Measurements from ENCODE around the gene RALGPS1.

RALGPS1 gene

GRCh38 chr9:127223810-127224177 lies 309.2 kb downstream of the RALGPS1 start:
- no peaks in the 10 kb centered on the region for H3K27me3 ChIP-seq (ENCODE audit: insufficient read depth, poor library complexity, severe bottlenecking)
- no peaks in the 10 kb centered on the region for H3K9me3 ChIP-seq (ENCODE audit: severe bottlenecking)
- H3K4me1 ChIP-seq (ENCODE audit: insufficient read depth, poor library complexity, severe bottlenecking), result no peaks in the 10 kb centered on the region
- TF ChIP-seq CTCF (IDR thresholded peaks at IDR 0.05; ENCODE audit: poor library complexity, severe bottlenecking), result peak; percentile 31
- H3K27ac ChIP-seq (ENCODE audit: poor library complexity, severe bottlenecking), result no peak overlapping the region
- no peaks in the 10 kb centered on the region for H3K36me3 ChIP-seq (ENCODE audit: low read depth)
- peak overlapping the region; percentile 39 for H3K4me3 ChIP-seq (ENCODE audit: severe bottlenecking)
- no peak for ATAC-seq (ENCODE audit: low read depth)
- DNase-seq (ENCODE audit: low spot score), result no peak

GRCh38 chr9:127224178-127224882 lies 309.7 kb downstream of the RALGPS1 start:
- DNase-seq (ENCODE audit: low spot score) (peak; percentile 94), ATAC-seq (ENCODE audit: low read depth) (peak; percentile 85)
- no peak overlapping the region for H3K27ac ChIP-seq (ENCODE audit: poor library complexity, severe bottlenecking)

GRCh38 chr9:127224883-127225739 lies 310.5 kb downstream of the RALGPS1 start:
- ATAC-seq (ENCODE audit: low read depth), result peak; percentile 59
- H3K36me3 ChIP-seq (ENCODE audit: low read depth), result no peaks in the 10 kb centered on the region
- H3K4me1 ChIP-seq (ENCODE audit: insufficient read depth, poor library complexity, severe bottlenecking), result no peaks in the 10 kb centered on the region
- no peak for TF ChIP-seq CTCF (IDR thresholded peaks at IDR 0.05; ENCODE audit: poor library complexity, severe bottlenecking)
- no peaks in the 10 kb centered on the region for H3K9me3 ChIP-seq (ENCODE audit: severe bottlenecking)
- no peaks in the 10 kb centered on the region for H3K27me3 ChIP-seq (ENCODE audit: insufficient read depth, poor library complexity, severe bottlenecking)
- H3K27ac ChIP-seq (ENCODE audit: poor library complexity, severe bottlenecking), result no peak overlapping the region
- H3K4me3 ChIP-seq (ENCODE audit: severe bottlenecking), result peak overlapping the region; percentile 89
- peak; percentile 96 for DNase-seq (ENCODE audit: low spot score)

More at GRCh38 chr9:127224178-127224882, 309.7 kb downstream of the RALGPS1 start:
- Histone ChIP-seq H3K27me3 (ENCODE audit: insufficient read depth, poor library complexity, severe bottlenecking) (no peaks in the 10 kb centered on the region), H3K9me3 (ENCODE audit: severe bottlenecking) (no peaks in the 10 kb centered on the region), H3K36me3 (ENCODE audit: low read depth) (no peaks in the 10 kb centered on the region), H3K4me1 (ENCODE audit: insufficient read depth, poor library complexity, severe bottlenecking) (no peaks in the 10 kb centered on the region), H3K4me3 (ENCODE audit: severe bottlenecking) (peak overlapping the region; percentile 39)
- TF ChIP-seq CTCF (IDR thresholded peaks at IDR 0.05; ENCODE audit: poor library complexity, severe bottlenecking), result no peak

GRCh38 chr9:127225801-127226625 lies 311.4 kb downstream of the RALGPS1 start:
- no peaks in the 10 kb centered on the region for H3K4me1 ChIP-seq (ENCODE audit: insufficient read depth, poor library complexity, severe bottlenecking)
- H3K36me3 ChIP-seq (ENCODE audit: low read depth), result no peaks in the 10 kb centered on the region
- ATAC-seq (ENCODE audit: low read depth) (no peak), DNase-seq (ENCODE audit: low spot score) (no peak)
- H3K27me3 ChIP-seq (ENCODE audit: insufficient read depth, poor library complexity, severe bottlenecking), result no peaks in the 10 kb centered on the region
- peak overlapping the region; percentile 89 for H3K4me3 ChIP-seq (ENCODE audit: severe bottlenecking)
- no peak overlapping the region for H3K27ac ChIP-seq (ENCODE audit: poor library complexity, severe bottlenecking)
- no peak for TF ChIP-seq CTCF (IDR thresholded peaks at IDR 0.05; ENCODE audit: poor library complexity, severe bottlenecking)
- H3K9me3 ChIP-seq (ENCODE audit: severe bottlenecking), result no peaks in the 10 kb centered on the region
